H1 (cell line): ENCODE measurements around the gene MCCC1. TPM values are rescaled to one million over a fixed set of nuclear protein-coding genes. Genes with fewer than 3 reads are reported as not detected.

Experiments
- RFX5 ChIP-seq: IDR thresholded peaks from 2 replicates; pipeline ENCODE4 v1.6.1; 2011; ENCODE audit warnings: low read depth, low read length, improper control_type of control experiment, borderline replicate concordance
- RNF2 ChIP-seq: fragments of 200-900, 300-1000 bp; sonication (generic); IDR thresholded peaks from 2 replicates; pipeline ENCODE4 v1.7.1; 2016; ENCODE audit warnings: borderline replicate concordance, low read depth, mild to moderate bottlenecking, antibody characterized with exemption, low read length; ENCODE audit not compliant: poor library complexity, severe bottlenecking; ENCODE audit errors: missing control alignments
- SUZ12 ChIP-seq: fragments of 200-600 bp; sonication (generic); IDR thresholded peaks from 2 replicates; pipeline ENCODE4 v1.6.1; 2012; ENCODE audit warnings: mild to moderate bottlenecking, inconsistent platforms, low read length, moderate library complexity, mixed read lengths
- polyA plus RNA-seq, 7 experiments: library from polyadenylated mRNA; depleted of rRNA in 3 of 7; stranded (reverse) in 5 of 7; unstranded in 2 of 7; fragments of >200 nt in 5 of 7; fragments of 200-250 nt in 2 of 7; gene quantifications; 1 replicate in 5 of 7; 2 replicates in 1 of 7; 4 replicates in 1 of 7; pipeline versions ENCODE4 v1.2.1 to v1.2.3, GENCODE V29; 2011 to 2013; ENCODE audit warnings: missing spikeins in 2 of 7, mixed read lengths in 2 of 7
- total RNA-seq: library from RNA; stranded (reverse); fragmentation: NEBNext Ultra II Directional; extraction: Animal tissue kit (Norgen Biotek cat#: 25700); gene quantifications from 2 replicates; pipeline ENCODE4 v1.2.1, GENCODE V29; 2021
- TF ChIP-seq, protein P1 (sequence below): fragments of 300-600 bp; sonication (generic); IDR thresholded peaks from 2 replicates; pipeline ENCODE4 v1.7.1; 2012; ENCODE audit warnings: low read length, moderate library complexity, mild to moderate bottlenecking, inconsistent platforms; ENCODE audit not compliant: insufficient replicate concordance

The MCCC1 gene
- total and polyA plus RNA-seq, 2 of the 8 experiments (the other 6 are each of a cell fraction or from before 2014, with no cell fraction given) = 10.8 to 21.5 TPM

DNA sequence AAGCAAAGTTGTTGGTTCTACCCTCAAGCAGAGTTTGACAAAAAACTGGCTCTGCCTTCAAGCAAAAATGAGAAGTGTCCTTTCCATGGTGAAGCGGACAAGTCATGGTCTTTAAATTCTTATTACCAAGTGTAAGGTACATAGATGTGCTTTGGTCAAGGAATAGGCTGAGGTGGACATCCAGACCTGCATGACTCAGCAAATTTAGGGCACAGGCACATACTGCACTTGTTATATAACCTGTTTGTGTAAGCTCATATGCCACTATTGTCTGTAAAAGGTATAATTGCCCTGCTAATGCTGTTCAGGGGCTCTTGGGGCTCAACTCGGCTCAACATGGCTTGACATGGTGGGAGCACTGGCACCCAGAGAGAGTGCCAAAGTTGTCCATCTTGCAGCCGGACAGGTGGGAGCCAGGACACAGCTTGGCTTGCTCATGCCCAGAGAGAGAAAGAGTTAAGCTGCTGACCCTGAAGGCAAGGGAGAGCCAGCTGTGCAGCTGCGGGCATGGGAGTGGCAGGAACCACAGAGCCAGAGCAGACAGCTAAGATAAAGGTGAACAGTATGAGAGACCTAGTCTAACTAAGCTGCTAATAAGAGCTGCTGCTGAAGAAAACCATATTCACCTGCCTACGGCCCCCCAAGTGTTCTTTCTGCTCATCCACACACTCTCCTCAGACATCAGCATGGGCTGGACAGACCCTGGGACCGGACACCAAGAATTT is 17.7 kb downstream of the MCCC1 start (continued):
- TF ChIP-seq, protein P1, sequence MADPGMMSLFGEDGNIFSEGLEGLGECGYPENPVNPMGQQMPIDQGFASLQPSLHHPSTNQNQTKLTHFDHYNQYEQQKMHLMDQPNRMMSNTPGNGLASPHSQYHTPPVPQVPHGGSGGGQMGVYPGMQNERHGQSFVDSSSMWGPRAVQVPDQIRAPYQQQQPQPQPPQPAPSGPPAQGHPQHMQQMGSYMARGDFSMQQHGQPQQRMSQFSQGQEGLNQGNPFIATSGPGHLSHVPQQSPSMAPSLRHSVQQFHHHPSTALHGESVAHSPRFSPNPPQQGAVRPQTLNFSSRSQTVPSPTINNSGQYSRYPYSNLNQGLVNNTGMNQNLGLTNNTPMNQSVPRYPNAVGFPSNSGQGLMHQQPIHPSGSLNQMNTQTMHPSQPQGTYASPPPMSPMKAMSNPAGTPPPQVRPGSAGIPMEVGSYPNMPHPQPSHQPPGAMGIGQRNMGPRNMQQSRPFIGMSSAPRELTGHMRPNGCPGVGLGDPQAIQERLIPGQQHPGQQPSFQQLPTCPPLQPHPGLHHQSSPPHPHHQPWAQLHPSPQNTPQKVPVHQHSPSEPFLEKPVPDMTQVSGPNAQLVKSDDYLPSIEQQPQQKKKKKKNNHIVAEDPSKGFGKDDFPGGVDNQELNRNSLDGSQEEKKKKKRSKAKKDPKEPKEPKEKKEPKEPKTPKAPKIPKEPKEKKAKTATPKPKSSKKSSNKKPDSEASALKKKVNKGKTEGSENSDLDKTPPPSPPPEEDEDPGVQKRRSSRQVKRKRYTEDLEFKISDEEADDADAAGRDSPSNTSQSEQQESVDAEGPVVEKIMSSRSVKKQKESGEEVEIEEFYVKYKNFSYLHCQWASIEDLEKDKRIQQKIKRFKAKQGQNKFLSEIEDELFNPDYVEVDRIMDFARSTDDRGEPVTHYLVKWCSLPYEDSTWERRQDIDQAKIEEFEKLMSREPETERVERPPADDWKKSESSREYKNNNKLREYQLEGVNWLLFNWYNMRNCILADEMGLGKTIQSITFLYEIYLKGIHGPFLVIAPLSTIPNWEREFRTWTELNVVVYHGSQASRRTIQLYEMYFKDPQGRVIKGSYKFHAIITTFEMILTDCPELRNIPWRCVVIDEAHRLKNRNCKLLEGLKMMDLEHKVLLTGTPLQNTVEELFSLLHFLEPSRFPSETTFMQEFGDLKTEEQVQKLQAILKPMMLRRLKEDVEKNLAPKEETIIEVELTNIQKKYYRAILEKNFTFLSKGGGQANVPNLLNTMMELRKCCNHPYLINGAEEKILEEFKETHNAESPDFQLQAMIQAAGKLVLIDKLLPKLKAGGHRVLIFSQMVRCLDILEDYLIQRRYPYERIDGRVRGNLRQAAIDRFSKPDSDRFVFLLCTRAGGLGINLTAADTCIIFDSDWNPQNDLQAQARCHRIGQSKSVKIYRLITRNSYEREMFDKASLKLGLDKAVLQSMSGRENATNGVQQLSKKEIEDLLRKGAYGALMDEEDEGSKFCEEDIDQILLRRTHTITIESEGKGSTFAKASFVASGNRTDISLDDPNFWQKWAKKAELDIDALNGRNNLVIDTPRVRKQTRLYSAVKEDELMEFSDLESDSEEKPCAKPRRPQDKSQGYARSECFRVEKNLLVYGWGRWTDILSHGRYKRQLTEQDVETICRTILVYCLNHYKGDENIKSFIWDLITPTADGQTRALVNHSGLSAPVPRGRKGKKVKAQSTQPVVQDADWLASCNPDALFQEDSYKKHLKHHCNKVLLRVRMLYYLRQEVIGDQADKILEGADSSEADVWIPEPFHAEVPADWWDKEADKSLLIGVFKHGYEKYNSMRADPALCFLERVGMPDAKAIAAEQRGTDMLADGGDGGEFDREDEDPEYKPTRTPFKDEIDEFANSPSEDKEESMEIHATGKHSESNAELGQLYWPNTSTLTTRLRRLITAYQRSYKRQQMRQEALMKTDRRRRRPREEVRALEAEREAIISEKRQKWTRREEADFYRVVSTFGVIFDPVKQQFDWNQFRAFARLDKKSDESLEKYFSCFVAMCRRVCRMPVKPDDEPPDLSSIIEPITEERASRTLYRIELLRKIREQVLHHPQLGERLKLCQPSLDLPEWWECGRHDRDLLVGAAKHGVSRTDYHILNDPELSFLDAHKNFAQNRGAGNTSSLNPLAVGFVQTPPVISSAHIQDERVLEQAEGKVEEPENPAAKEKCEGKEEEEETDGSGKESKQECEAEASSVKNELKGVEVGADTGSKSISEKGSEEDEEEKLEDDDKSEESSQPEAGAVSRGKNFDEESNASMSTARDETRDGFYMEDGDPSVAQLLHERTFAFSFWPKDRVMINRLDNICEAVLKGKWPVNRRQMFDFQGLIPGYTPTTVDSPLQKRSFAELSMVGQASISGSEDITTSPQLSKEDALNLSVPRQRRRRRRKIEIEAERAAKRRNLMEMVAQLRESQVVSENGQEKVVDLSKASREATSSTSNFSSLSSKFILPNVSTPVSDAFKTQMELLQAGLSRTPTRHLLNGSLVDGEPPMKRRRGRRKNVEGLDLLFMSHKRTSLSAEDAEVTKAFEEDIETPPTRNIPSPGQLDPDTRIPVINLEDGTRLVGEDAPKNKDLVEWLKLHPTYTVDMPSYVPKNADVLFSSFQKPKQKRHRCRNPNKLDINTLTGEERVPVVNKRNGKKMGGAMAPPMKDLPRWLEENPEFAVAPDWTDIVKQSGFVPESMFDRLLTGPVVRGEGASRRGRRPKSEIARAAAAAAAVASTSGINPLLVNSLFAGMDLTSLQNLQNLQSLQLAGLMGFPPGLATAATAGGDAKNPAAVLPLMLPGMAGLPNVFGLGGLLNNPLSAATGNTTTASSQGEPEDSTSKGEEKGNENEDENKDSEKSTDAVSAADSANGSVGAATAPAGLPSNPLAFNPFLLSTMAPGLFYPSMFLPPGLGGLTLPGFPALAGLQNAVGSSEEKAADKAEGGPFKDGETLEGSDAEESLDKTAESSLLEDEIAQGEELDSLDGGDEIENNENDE = no peak
- TF ChIP-seq SUZ12 (no peak), RFX5 (no peak), RNF2 (no peak)
